GM23338 (cell line): ENCODE results near the gene NLRC4. TPM values are rescaled to one million over a fixed set of nuclear protein-coding genes. Genes with fewer than 3 reads are reported as not detected.

ENCODE experiments used
- ATAC-seq: fragments of 200-7000 bp; cut with Tn5 transposase; 3 replicates; pipeline ENCODE4 v1.9.1; 2020
- DNase-seq: peaks from one replicate; pipeline ENCODE4 v3.0.0-alpha.2; 2015; ENCODE audit warnings: low spot score
- H2AFZ ChIP-seq: fragments of 200-600 bp; sonication (generic); 2 replicates; pipeline ENCODE4 v1.8.0; 2016; ENCODE audit warnings: antibody characterized with exemption, mild to moderate bottlenecking, moderate library complexity
- H3F3A ChIP-seq: fragments of 200-600 bp; sonication (generic); replicated peaks from 2 replicates; pipeline ENCODE4 v1.8.0; 2017; ENCODE audit warnings: antibody characterized with exemption, mixed run types, low read depth
- H3K27ac ChIP-seq: fragments of 200-600 bp; sonication (generic); 2 replicates; pipeline ENCODE4 v1.6.1; 2016; ENCODE audit warnings: low read depth
- H3K27me3 ChIP-seq: fragments of 200-600 bp; sonication (generic); 2 replicates; pipeline ENCODE4 v1.8.0; 2016; ENCODE audit warnings: mild to moderate bottlenecking, mixed run types, moderate library complexity; ENCODE audit not compliant: insufficient read depth
- H3K36me3 ChIP-seq: fragments of 200-600 bp; sonication (generic); 2 replicates; pipeline ENCODE4 v1.8.0; 2016; ENCODE audit warnings: mild to moderate bottlenecking; ENCODE audit not compliant: insufficient read depth
- H3K4me1 ChIP-seq: fragments of 200-600 bp; sonication (generic); 2 replicates; pipeline ENCODE4 v1.8.0; 2016; ENCODE audit warnings: mild to moderate bottlenecking, moderate library complexity; ENCODE audit not compliant: insufficient read depth
- H3K4me2 ChIP-seq: fragments of 200-600 bp; sonication (generic); 2 replicates; pipeline ENCODE4 v1.7.1; 2017; ENCODE audit warnings: mixed run types
- H3K4me3 ChIP-seq: fragments of 200-600 bp; sonication (generic); 2 replicates; pipeline ENCODE4 v1.6.1; 2016; ENCODE audit warnings: mixed run types
- H3K79me2 ChIP-seq: fragments of 200-600 bp; sonication (generic); replicated peaks from 2 replicates; pipeline ENCODE4 v1.8.0; 2017; ENCODE audit warnings: mild to moderate bottlenecking; ENCODE audit not compliant: insufficient read depth
- H3K9me2 ChIP-seq: fragments of 200-600 bp; sonication (generic); 2 replicates; pipeline ENCODE4 v1.8.0; 2017; ENCODE audit not compliant: insufficient read depth
- H4K20me1 ChIP-seq: fragments of 200-600 bp; sonication (generic); replicated peaks from 2 replicates; pipeline ENCODE4 v1.8.0; 2017; ENCODE audit warnings: mild to moderate bottlenecking; ENCODE audit not compliant: insufficient read depth
- H3K27ac Mint-ChIP-seq: 2 replicates; pipeline ENCODE4 v1.8.0; 2020; ENCODE audit warnings: inconsistent platforms, mild to moderate bottlenecking, moderate library complexity, mixed read lengths
- H3K27me3 Mint-ChIP-seq: 3 replicates; pipeline ENCODE4 v1.8.0; 2022; ENCODE audit warnings: low read depth, mild to moderate bottlenecking, moderate library complexity, mixed read lengths, inconsistent platforms; ENCODE audit not compliant: insufficient read depth, poor library complexity
- H3K36me3 Mint-ChIP-seq: 3 replicates; pipeline ENCODE4 v1.8.0; 2021; ENCODE audit warnings: low read depth, mild to moderate bottlenecking, inconsistent platforms, moderate library complexity, mixed read lengths
- H3K4me1 Mint-ChIP-seq: 3 replicates; pipeline ENCODE4 v1.8.0; 2020; ENCODE audit warnings: mild to moderate bottlenecking, inconsistent platforms, mixed read lengths
- H3K4me3 Mint-ChIP-seq: 3 replicates; pipeline ENCODE4 v1.8.0; 2021; ENCODE audit warnings: moderate library complexity, mild to moderate bottlenecking, inconsistent platforms, mixed read lengths
- H3K9me3 Mint-ChIP-seq: 3 replicates; pipeline ENCODE4 v1.8.0; 2020; ENCODE audit warnings: moderate library complexity, mild to moderate bottlenecking, inconsistent platforms, mixed read lengths
- EZH2 ChIP-seq: fragments of 200-600 bp; sonication (generic); IDR thresholded peaks from one replicate; pipeline ENCODE4 v1.8.0; 2017; ENCODE audit warnings: antibody characterized with exemption, mild to moderate bottlenecking, low read depth; ENCODE audit not compliant: unreplicated experiment
- EZH2phosphoT487 ChIP-seq: fragments of 200-600 bp; sonication (generic); IDR thresholded peaks from one replicate; pipeline ENCODE4 v1.8.1; 2018; ENCODE audit warnings: antibody characterized with exemption; ENCODE audit not compliant: unreplicated experiment
- JUNB ChIP-seq: IDR thresholded peaks from one replicate; pipeline ENCODE4 v1.6.1; 2016; ENCODE audit warnings: antibody characterized with exemption; ENCODE audit not compliant: unreplicated experiment
- POLR2AphosphoS5 ChIP-seq: IDR thresholded peaks from 2 replicates; pipeline ENCODE4 v1.6.1; 2016; ENCODE audit warnings: antibody characterized with exemption, low read depth
- polyA plus RNA-seq: library from polyadenylated mRNA; unstranded; fragments of >200 nt; fragmentation: Nextera tagmentation; extraction: Ambion mirVana; gene quantifications from 2 replicates; pipeline ENCODE4 v1.2.1, GENCODE V29; 2016
- total RNA-seq: library from RNA; depleted of rRNA; stranded (reverse); fragments of >200 nt; shearing (Covaris generic); gene quantifications from 2 replicates; pipeline ENCODE4 v1.2.3, GENCODE V29; 2014
- TF ChIP-seq, protein P1 (sequence below): fragments of 250-450 bp; sonication (Bioruptor Pico); IDR thresholded peaks from 2 replicates; pipeline ENCODE4 v1.5.0; 2020; ENCODE audit warnings: mild to moderate bottlenecking, moderate library complexity
- TF ChIP-seq, protein P2 (sequence below), 2 experiments: fragments of 200-600 bp in 1 of 2; sonication (generic) in 1 of 2; conservative IDR thresholded peaks; 2 replicates each; pipeline versions ENCODE4 v1.5.1 to v1.6.1; 2016 to 2017; ENCODE audit warnings: antibody characterized with exemption in 2 of 2, low read depth in 2 of 2, mild to moderate bottlenecking in 2 of 2, moderate library complexity in 1 of 2
- TF ChIP-seq, protein P3 (sequence below): IDR thresholded peaks from 2 replicates; pipeline ENCODE4 v1.6.1; 2016; ENCODE audit warnings: antibody characterized with exemption

NLRC4 gene
- total and polyA plus RNA-seq, 2 experiments from 2014 or later, result 0.50 TPM; not detected in 1

DNA sequence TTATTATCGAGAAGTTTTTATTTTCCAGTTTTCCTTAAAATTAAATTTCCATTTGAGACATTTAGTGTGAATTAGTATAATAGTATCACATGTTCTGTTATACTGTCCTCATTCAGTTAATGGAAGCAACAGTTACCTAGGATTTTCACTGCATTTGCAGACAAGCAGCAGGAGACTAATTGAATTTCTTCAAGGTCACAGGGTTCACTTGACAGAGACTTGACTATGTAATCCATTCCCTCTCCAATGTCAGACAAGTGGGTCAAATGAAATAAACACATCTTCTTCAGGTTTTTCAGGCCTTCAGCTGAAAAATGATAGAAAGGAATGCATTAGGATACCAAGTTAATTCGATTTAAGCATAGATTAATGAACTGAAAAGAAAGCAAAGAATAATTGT lies 26.7 kb downstream of the NLRC4 start (continued):
- TF ChIP-seq, protein P1, sequence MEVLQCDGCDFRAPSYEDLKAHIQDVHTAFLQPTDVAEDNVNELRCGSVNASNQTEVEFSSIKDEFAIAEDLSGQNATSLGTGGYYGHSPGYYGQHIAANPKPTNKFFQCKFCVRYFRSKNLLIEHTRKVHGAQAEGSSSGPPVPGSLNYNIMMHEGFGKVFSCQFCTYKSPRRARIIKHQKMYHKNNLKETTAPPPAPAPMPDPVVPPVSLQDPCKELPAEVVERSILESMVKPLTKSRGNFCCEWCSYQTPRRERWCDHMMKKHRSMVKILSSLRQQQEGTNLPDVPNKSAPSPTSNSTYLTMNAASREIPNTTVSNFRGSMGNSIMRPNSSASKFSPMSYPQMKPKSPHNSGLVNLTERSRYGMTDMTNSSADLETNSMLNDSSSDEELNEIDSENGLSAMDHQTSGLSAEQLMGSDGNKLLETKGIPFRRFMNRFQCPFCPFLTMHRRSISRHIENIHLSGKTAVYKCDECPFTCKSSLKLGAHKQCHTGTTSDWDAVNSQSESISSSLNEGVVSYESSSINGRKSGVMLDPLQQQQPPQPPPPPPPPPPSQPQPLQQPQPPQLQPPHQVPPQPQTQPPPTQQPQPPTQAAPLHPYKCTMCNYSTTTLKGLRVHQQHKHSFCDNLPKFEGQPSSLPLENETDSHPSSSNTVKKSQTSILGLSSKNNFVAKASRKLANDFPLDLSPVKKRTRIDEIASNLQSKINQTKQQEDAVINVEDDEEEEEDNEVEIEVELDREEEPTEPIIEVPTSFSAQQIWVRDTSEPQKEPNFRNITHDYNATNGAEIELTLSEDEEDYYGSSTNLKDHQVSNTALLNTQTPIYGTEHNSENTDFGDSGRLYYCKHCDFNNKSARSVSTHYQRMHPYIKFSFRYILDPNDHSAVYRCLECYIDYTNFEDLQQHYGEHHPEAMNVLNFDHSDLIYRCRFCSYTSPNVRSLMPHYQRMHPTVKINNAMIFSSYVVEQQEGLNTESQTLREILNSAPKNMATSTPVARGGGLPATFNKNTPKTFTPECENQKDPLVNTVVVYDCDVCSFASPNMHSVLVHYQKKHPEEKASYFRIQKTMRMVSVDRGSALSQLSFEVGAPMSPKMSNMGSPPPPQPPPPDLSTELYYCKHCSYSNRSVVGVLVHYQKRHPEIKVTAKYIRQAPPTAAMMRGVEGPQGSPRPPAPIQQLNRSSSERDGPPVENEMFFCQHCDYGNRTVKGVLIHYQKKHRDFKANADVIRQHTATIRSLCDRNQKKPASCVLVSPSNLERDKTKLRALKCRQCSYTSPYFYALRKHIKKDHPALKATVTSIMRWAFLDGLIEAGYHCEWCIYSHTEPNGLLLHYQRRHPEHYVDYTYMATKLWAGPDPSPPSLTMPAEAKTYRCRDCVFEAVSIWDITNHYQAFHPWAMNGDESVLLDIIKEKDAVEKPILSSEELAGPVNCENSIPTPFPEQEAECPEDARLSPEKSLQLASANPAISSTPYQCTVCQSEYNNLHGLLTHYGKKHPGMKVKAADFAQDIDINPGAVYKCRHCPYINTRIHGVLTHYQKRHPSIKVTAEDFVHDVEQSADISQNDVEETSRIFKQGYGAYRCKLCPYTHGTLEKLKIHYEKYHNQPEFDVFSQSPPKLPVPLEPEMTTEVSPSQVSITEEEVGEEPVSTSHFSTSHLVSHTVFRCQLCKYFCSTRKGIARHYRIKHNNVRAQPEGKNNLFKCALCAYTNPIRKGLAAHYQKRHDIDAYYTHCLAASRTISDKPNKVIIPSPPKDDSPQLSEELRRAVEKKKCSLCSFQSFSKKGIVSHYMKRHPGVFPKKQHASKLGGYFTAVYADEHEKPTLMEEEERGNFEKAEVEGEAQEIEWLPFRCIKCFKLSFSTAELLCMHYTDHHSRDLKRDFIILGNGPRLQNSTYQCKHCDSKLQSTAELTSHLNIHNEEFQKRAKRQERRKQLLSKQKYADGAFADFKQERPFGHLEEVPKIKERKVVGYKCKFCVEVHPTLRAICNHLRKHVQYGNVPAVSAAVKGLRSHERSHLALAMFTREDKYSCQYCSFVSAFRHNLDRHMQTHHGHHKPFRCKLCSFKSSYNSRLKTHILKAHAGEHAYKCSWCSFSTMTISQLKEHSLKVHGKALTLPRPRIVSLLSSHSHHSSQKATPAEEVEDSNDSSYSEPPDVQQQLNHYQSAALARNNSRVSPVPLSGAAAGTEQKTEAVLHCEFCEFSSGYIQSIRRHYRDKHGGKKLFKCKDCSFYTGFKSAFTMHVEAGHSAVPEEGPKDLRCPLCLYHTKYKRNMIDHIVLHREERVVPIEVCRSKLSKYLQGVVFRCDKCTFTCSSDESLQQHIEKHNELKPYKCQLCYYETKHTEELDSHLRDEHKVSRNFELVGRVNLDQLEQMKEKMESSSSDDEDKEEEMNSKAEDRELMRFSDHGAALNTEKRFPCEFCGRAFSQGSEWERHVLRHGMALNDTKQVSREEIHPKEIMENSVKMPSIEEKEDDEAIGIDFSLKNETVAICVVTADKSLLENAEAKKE (CRISPR knock-in tag), result no peak
- TF ChIP-seq POLR2AphosphoS5, result no peak
- no peak for TF ChIP-seq EZH2
- TF ChIP-seq, protein P2, sequence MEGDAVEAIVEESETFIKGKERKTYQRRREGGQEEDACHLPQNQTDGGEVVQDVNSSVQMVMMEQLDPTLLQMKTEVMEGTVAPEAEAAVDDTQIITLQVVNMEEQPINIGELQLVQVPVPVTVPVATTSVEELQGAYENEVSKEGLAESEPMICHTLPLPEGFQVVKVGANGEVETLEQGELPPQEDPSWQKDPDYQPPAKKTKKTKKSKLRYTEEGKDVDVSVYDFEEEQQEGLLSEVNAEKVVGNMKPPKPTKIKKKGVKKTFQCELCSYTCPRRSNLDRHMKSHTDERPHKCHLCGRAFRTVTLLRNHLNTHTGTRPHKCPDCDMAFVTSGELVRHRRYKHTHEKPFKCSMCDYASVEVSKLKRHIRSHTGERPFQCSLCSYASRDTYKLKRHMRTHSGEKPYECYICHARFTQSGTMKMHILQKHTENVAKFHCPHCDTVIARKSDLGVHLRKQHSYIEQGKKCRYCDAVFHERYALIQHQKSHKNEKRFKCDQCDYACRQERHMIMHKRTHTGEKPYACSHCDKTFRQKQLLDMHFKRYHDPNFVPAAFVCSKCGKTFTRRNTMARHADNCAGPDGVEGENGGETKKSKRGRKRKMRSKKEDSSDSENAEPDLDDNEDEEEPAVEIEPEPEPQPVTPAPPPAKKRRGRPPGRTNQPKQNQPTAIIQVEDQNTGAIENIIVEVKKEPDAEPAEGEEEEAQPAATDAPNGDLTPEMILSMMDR (conservative IDR thresholded peaks at IDR 0.05; ENCODE audit: low read depth in 2 of 2), result no peak

DNA sequence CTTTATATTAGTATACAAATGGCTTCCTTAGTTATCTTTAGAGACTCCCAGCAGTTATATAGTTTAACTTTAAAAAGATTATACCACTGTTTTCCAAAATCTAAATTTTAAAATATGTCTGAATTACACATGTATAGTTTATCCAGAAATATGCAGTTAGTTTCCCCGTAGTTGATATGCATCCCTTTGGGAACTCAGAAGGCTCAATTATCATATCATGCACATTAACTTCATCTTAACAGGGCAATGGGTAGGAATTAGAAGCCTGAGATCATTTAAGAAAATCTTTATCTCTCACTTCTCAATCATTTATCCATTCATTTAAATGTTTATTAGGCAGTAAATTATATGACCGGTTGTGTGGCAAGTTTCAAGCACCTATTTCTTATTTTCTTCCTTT lies 27.2 kb downstream of the NLRC4 start:
- ATAC-seq, result no peak
- H3K4me2 ChIP-seq, result no peak overlapping the region
- no peaks in the 10 kb centered on the region for H3F3A ChIP-seq
- no peaks in the 10 kb centered on the region for H3K27me3 ChIP-seq
- no peak overlapping the region for H3K4me3 ChIP-seq
- H3K9me3 Mint-ChIP-seq, result no peaks in the 10 kb centered on the region
- H3K27ac Mint-ChIP-seq, result no peak overlapping the region
- H3K27ac ChIP-seq, result no peak overlapping the region
- no peak overlapping the region for H2AFZ ChIP-seq
- H3K36me3 Mint-ChIP-seq, result peaks cover 4% of the 10 kb centered on the region; the same call in 2 of the 3 replicates
- no peak for DNase-seq
- H3K4me3 Mint-ChIP-seq, result no peak overlapping the region
- no peaks in the 10 kb centered on the region for H3K36me3 ChIP-seq
- no peaks in the 10 kb centered on the region for H3K27me3 Mint-ChIP-seq
- no peaks in the 10 kb centered on the region for H3K4me1 ChIP-seq
- H4K20me1 ChIP-seq, result no peaks in the 10 kb centered on the region
- H3K9me2 ChIP-seq, result no peaks in the 10 kb centered on the region
- peaks cover 5% of the 10 kb centered on the region; the same call in 1 of the 3 replicates for H3K4me1 Mint-ChIP-seq
- H3K79me2 ChIP-seq, result no peaks in the 10 kb centered on the region
- TF ChIP-seq EZH2phosphoT487 (no peak), JUNB (no peak), EZH2 (no peak)
- TF ChIP-seq, protein P3, sequence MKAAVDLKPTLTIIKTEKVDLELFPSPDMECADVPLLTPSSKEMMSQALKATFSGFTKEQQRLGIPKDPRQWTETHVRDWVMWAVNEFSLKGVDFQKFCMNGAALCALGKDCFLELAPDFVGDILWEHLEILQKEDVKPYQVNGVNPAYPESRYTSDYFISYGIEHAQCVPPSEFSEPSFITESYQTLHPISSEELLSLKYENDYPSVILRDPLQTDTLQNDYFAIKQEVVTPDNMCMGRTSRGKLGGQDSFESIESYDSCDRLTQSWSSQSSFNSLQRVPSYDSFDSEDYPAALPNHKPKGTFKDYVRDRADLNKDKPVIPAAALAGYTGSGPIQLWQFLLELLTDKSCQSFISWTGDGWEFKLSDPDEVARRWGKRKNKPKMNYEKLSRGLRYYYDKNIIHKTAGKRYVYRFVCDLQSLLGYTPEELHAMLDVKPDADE, result no peak
- TF ChIP-seq, protein P2 (conservative IDR thresholded peaks at IDR 0.05; ENCODE audit: low read depth in 2 of 2), result no peak
